GM19455 (cell line): Measurements from ENCODE around the gene LYRM7.
"Not testable (repeated sequence)": the region's sequence is repeated elsewhere in the genome, so short reads cannot be mapped to it uniquely, and the experiment has no call there.

ENCODE experiments used
- ATAC-seq: cut with Tn5 transposase; IDR thresholded peaks from one replicate; pipeline ENCODE4 v1.9.1; 2021; ENCODE audit not compliant: unreplicated experiment

Gene LYRM7

GRCh38 chr5:131170540-131171275 is at the start of gene LYRM7:
LYRM7 (plus strand) TSS chr5:131170944; CDS start chr5:131171021, 77 bp downstream.
- peak; percentile 99 for ATAC-seq

GRCh38 chr5:131127244-131127643 is 43.5 kb upstream of the LYRM7 start:
- ATAC-seq = not testable (repeated sequence)

DNA sequence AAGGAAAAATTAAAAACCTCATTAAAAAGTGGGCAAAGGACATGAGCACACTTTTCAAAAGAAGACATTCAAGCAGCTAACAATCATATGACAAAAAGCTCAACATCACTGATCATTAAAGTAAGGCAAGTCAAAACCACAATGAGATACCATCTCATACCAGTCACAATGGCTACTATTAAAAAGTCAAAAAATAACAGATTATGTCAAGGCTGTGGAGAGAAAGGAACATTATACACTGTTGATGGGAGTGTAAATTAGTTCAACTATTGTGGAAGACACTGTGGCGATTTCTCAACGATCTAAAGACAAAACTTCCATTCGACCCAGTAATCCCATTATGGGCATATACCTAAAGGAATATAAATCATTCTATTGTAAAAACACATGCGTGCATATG is 41.4 kb upstream of the LYRM7 start:
- no peak for ATAC-seq

DNA sequence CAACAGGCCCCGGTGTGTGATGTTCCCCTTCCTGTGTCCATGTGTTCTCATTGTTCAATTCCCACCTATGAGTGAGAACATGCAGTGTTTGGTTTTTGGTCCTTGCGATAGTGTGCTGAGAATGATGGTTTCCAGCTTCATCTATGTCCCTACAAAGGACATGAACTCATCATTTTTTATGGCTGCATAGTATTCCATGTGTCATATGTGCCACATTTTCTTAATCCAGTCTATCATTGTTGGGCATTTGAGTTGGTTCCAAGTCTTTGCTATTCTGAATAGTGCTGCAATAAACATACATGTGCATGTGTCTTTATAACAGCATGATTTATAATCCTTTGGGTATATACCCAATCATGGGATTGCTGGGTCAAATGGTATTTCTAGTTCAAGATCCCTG is 37.7 kb upstream of the LYRM7 start:
- not testable (repeated sequence) for ATAC-seq

GRCh38 chr5:131138406-131138805 is 32.3 kb upstream of the LYRM7 start:
- ATAC-seq = not testable (repeated sequence)

DNA sequence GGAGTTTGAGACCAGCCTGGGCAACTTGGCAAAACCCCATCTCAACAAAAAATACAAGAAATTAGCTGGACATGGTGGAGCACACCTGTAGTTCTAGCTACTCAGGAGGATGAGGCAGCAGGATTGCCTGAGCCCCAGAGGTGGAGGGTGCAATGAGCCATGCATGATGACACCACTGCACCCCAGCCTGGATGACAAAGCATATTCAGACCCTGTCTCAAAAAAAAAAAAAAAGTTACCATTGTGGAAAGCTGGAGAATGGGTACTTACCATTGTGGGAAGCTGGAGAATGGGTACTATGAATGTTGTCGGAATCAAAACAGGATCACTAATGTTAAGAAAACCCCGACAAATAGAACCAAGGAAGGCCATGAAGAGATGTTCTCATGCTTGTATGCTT is 31.4 kb upstream of the LYRM7 start:
- no peak for ATAC-seq

GRCh38 chr5:131142970-131143617 is 27.6 kb upstream of the LYRM7 start:
- ATAC-seq = no peak

DNA sequence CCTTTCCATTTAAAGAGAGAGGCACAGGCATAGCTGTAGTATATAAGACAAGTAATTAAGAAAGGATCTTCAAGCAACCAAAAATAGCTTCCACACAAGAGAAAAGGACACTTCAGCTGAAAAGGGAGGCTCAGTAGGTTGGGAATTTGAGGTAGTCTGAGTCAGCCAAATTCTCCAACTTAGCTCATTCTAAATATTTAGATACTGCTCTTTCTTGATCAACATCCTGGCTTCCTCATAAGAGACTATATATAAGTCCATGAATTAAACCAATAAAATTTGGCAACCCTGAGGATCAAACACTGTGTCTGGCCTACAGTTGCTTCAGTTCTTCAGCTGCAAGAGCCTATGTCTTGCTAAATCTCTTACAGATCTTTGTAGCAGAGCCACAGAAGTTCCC is 23.5 kb upstream of the LYRM7 start:
- no peak for ATAC-seq

- ATAC-seq = no peak
These were observed 21.9 kb upstream of the LYRM7 start for GRCh38 chr5:131148835-131149234.

DNA sequence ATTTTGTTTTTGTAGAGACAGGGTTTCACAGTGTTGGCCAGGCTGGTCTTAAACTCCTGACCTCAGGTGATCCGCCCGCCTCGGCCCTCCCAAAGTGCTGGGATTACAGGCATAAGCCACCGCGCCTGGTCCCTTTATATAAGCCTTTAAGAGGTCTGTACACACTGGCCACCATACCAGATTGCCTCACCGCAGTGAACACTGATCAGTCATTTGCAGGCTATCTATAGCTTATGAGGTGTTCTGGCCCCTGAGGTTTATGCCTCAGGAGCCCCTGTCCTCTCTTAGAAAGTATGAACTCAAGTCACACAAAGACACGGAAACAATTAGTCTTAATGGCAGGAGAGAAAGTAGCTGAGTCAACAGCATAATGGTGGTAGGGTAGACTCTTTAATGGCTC is 20.3 kb upstream of the LYRM7 start:
- no peak for ATAC-seq

DNA sequence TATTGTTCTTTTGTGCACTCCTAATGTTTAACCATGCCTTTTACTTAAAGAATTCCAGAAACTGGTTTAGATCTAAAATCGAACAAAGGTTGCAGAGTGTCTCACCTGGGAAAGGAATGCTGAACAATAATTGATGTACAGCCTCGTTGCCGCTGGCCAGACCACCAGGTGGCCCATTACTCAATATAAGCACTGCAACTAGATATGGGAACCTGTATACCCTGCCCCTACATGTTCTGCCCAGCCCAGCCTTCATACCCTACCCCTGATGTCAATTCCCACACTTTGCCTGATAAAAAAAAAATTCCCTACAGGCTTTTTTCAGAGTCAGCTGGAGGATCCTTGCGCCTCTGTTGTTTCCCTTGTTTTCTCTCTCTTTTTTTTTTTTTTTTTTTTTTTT is 19.5 kb upstream of the LYRM7 start:
- ATAC-seq = no peak

DNA sequence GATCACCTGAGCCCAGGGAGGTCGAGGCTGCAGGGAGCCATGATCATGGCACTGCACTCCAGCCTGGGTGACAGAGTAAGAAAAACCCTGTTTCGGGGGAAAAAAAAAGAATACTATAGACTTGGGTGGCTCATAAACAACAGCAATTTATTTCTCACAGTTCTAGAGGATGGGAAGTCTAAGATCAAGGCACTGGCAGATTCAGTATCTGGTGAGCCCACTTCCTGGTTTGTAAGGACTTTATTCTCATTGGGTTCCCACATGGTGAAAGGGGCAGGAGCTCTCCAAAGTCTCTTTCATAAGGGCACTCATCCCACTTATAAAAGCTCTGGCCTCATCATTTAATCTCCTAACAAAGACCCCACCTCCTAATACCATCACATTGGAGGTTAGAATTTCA is 14.4 kb upstream of the LYRM7 start:
- no peak for ATAC-seq

DNA sequence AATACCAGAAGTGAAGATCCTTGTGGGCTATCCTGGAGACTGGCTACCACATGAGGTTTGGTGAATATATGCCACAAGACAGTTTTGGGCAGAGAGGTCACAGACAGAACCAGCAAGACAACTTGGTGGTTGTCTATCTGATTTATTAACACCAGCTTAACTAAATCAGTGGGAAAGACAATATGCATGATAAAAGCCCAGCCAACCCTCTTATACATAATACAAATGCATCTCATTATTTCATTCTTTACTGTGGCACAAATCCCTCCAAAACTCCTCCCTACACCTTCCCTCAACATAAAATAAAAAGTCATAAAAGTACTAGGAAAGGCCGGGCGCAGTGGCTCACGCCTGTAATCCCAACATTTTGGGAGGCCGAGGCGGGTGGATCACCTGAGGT is 13.8 kb upstream of the LYRM7 start:
- no peak for ATAC-seq

GRCh38 chr5:131160134-131160533 is 10.6 kb upstream of the LYRM7 start:
- ATAC-seq = no peak

DNA sequence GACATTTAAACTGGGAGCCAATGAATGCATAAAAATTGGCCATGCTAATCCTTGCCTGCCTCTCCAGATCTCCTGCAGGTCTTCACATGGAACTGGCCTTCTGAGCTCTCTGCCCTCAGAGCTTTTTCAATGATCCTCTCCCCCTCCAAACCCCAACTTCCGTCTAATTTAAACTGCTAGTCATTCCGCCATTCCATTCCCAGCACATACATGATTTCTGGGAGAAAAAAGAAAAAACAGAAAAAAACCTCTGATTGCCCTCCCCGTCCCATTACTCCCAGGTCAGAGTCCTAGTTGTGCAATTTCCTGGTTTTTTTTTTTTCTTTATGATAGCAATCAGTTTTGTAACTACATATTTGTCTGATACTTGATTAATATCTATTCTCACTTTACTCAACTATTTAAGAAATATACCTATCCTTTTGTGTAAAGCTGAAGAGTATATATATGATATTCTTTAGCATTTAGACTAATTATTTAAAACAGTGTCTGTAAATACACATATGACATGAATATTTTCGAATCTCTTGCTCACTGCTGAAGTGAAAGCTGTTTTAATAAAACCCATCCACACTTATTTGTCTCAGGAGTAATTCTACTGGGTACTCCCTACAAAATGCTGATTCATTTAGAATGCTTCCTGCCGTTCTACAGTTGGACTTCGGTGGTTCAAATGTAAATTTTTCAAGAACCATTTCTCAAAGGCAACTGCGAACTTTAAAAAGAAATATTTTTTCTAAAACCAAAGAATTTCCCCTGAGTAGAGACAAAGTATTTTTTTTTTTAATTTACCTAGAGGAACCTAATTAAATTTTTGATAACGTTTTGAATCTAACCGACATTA is 7.2 kb upstream of the LYRM7 start:
- no peak for ATAC-seq

GRCh38 chr5:131164191-131165118 is 6.3 kb upstream of the LYRM7 start:
- ATAC-seq = peak; percentile 82

DNA sequence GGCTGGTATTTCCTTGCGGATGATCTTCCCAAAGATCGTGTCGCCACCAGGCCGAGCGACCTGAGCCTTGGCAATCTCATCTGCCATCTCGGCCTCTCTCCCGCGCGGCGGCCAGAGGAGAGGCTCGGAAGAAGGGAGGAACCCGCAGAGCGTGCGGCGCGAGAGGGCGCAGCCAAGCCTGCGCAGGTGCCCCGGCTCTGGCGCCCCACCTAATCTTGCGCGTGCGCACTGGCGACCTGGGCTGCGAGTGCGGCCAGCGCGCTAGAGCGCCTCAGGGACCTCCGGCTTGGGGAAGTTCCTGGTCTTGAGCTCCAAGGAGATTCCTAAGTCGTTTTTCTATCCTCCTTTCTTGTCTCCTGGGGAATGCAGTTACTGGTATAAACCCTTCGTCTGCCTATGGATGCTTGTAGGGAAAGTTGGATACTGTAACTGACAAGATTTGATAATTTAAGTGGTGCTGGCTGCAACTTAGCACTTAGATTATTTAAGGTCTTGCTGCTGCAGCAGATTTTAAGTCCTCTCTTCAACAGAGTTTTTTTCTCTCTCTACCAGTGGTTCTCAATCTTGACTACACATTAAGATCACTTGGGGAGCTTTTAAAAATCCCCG is 5.5 kb upstream of the LYRM7 start, which contains the start of gene HINT1:
Gene HINT1, minus strand, starts transcription at position 138 of the 609 bp plus-strand sequence. Its CDS starts 51 bp downstream, at position 87.
- ATAC-seq = peak; percentile 84

DNA sequence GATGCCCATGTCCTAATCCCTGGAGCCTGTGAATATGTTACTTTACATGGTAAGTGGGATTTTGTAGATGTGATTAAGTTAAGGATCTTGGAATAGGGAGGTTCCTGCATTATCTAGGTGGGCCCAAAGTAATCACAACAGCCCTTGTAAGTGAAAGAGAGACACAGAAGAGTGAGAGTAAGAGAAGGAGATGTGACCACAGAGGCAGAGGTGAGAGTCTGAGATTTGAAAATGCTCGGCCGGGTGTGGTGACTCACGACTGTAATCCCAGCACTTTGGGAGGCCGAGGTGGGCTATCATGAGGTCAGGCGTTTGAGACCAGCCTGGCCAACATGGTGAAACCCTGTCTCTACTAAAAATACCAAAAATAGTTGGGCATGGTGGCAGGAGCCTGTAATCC is 3.1 kb upstream of the LYRM7 start:
- no peak for ATAC-seq

GRCh38 chr5:131169810-131170539 is 769 bp upstream of the LYRM7 start:
- ATAC-seq = peak; percentile 0
